ENCODE results near the gene NOP53.

The NOP53 gene
- long read RNA-seq, donor 1, transcript NOP53-206 (2 exons, 265 nt), result minor isoform, 9 of 287 reads
- long read RNA-seq, donor 1, transcript NOP53-201 (13 exons, 1,528 nt), result major isoform, 195 of 287 reads
- long read RNA-seq, donor 1, partial matches to known transcripts, result 80 of 287 reads
- long read RNA-seq, donor 1, other reads (novel, unspliced or antisense), result 0 of 287 reads
- long read RNA-seq, donor 2, transcript NOP53-201 (13 exons, 1,528 nt), result major isoform, 116 of 218 reads
- long read RNA-seq, donor 2, transcript NOP53-206 (2 exons, 265 nt), result minor isoform, 12 of 218 reads
- long read RNA-seq, donor 2, partial matches to known transcripts, result 89 of 218 reads
- long read RNA-seq, donor 2, other reads (novel, unspliced or antisense), result 0 of 218 reads
- long read RNA-seq, donor 3, transcript NOP53-201 (13 exons, 1,528 nt), result major isoform, 83 of 115 reads
- long read RNA-seq, donor 3, partial matches to known transcripts, result 28 of 115 reads
- long read RNA-seq, donor 3, other reads (novel, unspliced or antisense), result 0 of 115 reads
- long read RNA-seq, donor 4, transcript NOP53-201 (13 exons, 1,528 nt), result major isoform, 142 of 259 reads
- long read RNA-seq, donor 4, transcript NOP53-206 (2 exons, 265 nt), result minor isoform, 10 of 259 reads
- long read RNA-seq, donor 4, partial matches to known transcripts, result 102 of 259 reads
- long read RNA-seq, donor 4, other reads (novel, unspliced or antisense), result 0 of 259 reads
- long read RNA-seq, donor 5, transcript NOP53-201 (13 exons, 1,528 nt), result major isoform, 188 of 284 reads
- long read RNA-seq, donor 5, transcript NOP53-206 (2 exons, 265 nt), result minor isoform, 7 of 284 reads
- long read RNA-seq, donor 5, partial matches to known transcripts, result 83 of 284 reads
- long read RNA-seq, donor 5, other reads (novel, unspliced or antisense), result 5 of 284 reads
- long read RNA-seq, donor 6, transcript NOP53-201 (13 exons, 1,528 nt), result major isoform, 122 of 278 reads
- long read RNA-seq, donor 6, transcript NOP53-206 (2 exons, 265 nt), result minor isoform, 17 of 278 reads
- long read RNA-seq, donor 6, partial matches to known transcripts, result 136 of 278 reads
- long read RNA-seq, donor 6, other reads (novel, unspliced or antisense), result 0 of 278 reads
- long read RNA-seq, donor 7, transcript NOP53-206 (2 exons, 265 nt), result minor isoform, 10 of 419 reads
- long read RNA-seq, donor 7, transcript NOP53-201 (13 exons, 1,528 nt), result major isoform, 232 of 419 reads
- long read RNA-seq, donor 7, partial matches to known transcripts, result 167 of 419 reads
- long read RNA-seq, donor 7, other reads (novel, unspliced or antisense), result 6 of 419 reads
- long read RNA-seq, donor 8, transcript NOP53-201 (13 exons, 1,528 nt), result major isoform, 110 of 155 reads
- long read RNA-seq, donor 8, partial matches to known transcripts, result 44 of 155 reads
- long read RNA-seq, donor 8, other reads (novel, unspliced or antisense), result 0 of 155 reads

GRCh38 chr19:47745010-47745901 is at the start of gene NOP53:
Gene NOP53, plus strand, starts transcription at chr19:47745546. Its CDS starts 14 bp downstream, at chr19:47745560.
- peak; percentile 99 for DNase-seq

GRCh38 chr19:47696635-47697034 is 48.7 kb upstream of the NOP53 start:
- no peak for DNase-seq

- peak; percentile 51 for DNase-seq
Measured at GRCh38 chr19:47697863-47698609, 47.3 kb upstream of the NOP53 start.

GRCh38 chr19:47698631-47699359 is 46.6 kb upstream of the NOP53 start:
- no peak for DNase-seq

GRCh38 chr19:47699360-47699917 is 45.9 kb upstream of the NOP53 start:
- DNase-seq, result no peak

- no peak for DNase-seq
Measured at GRCh38 chr19:47700934-47701716, 44.2 kb upstream of the NOP53 start.

GRCh38 chr19:47701717-47702552 is 43.4 kb upstream of the NOP53 start:
- DNase-seq, result no peak

GRCh38 chr19:47702671-47703070 is 42.7 kb upstream of the NOP53 start:
- DNase-seq, result no peak

- no peak for DNase-seq
Measured at GRCh38 chr19:47703301-47703700, 42.0 kb upstream of the NOP53 start.

- no peak for DNase-seq
Measured at GRCh38 chr19:47704024-47704423, 41.3 kb upstream of the NOP53 start.

- DNase-seq, result no peak
Measured at GRCh38 chr19:47704656-47705055, 40.7 kb upstream of the NOP53 start.

- peak; percentile 48 for DNase-seq
Measured at GRCh38 chr19:47707135-47707925, 38.0 kb upstream of the NOP53 start.

GRCh38 chr19:47711652-47712242 is 33.6 kb upstream of the NOP53 start:
- DNase-seq, result no peak

- DNase-seq, result peak; percentile 41
Measured at GRCh38 chr19:47713046-47714021, 32.0 kb upstream of the NOP53 start, which contains the start of gene EHD2. Gene EHD2, plus strand, starts transcription at chr19:47713422. Its CDS starts 3,191 bp downstream, at chr19:47716613.

- DNase-seq, result no peak
Measured at GRCh38 chr19:47714339-47714738, 31.0 kb upstream of the NOP53 start.

Measured in right kidney (tissue), 9 donors.